ENCODE results near the gene CERS4. TPM values are rescaled to one million over a fixed set of nuclear protein-coding genes. Genes with fewer than 3 reads are reported as not detected.

Gene CERS4
- total and polyA plus RNA-seq, 2 of the 8 experiments (the other 6 are each of a cell fraction or from before 2014, with no cell fraction given) = 88.2 to 179 TPM

- Histone ChIP-seq H2BK12ac (ENCODE audit: low read depth, low read length) (no peak overlapping the region), H4K5ac (ENCODE audit: insufficient read length, low read depth, low read length) (no peak overlapping the region), H3K14ac (ENCODE audit: insufficient read length) (no peak overlapping the region), H2BK15ac (ENCODE audit: low read length) (no peak overlapping the region), H2BK5ac (ENCODE audit: low read depth, low read length) (no peak overlapping the region), H2AK5ac (ENCODE audit: low read depth, low read length) (no peak overlapping the region), H3K4me2 (ENCODE audit: insufficient read depth in 1 of 2, low read depth in 2 of 2, low read length in 2 of 2) (peak overlapping the region; percentile 11 to 89; a peak in 2 of 4 replicates), H3K36me3 (ENCODE audit: control insufficient read depth in 2 of 4, insufficient read depth in 4 of 4, low read length in 3 of 4) (peaks cover 4 to 14% (median 9%) of the 10 kb centered on the region in 4 experiments; a peak in 5 of 8 replicates), H3K9me3 (ENCODE audit: insufficient read depth in 2 of 2, low read depth in 1 of 2, low read length in 1 of 2) (no peaks in the 10 kb centered on the region), H2AFZ (ENCODE audit: low read length) (no peak overlapping the region), H3K4ac (replicated peaks; ENCODE audit: insufficient read length, low read depth, low read length) (no peak overlapping the region), H4K8ac (ENCODE audit: extremely low read depth, insufficient read depth, low read length) (no peak overlapping the region; the same call in 1 of the 2 replicates), H3K27me3 (replicated peaks in 1 of 4; ENCODE audit: control insufficient read depth in 3 of 4, extremely low read depth in 1 of 4, insufficient read depth in 3 of 4, low read length in 3 of 4) (no peaks in the 10 kb centered on the region), H3K27ac (ENCODE audit: low read depth, low read length) (no peak overlapping the region), H3K4me3 (ENCODE audit: extremely low read depth in 1 of 4, insufficient read depth in 2 of 4, low read depth in 3 of 4, low read length in 4 of 4) (peak overlapping the region in 1 of 4 experiments; percentile 81; a peak in 1 of 8 replicates), H3K4me1 (replicated peaks in 1 of 4; ENCODE audit: control insufficient read depth in 3 of 4, insufficient read depth in 4 of 4, low read length in 3 of 4) (peaks cover 0 to 15% (median 7%) of the 10 kb centered on the region in 4 experiments; a peak in 6 of 7 replicates), H2BK120ac (replicated peaks; ENCODE audit: low read depth, low read length) (no peak overlapping the region), H2BK20ac (ENCODE audit: low read length) (no peak overlapping the region), H3K79me1 (ENCODE audit: low read depth, low read length) (peaks cover 7% of the 10 kb centered on the region), H3K56ac (replicated peaks; ENCODE audit: insufficient read length, low read depth, low read length) (no peak overlapping the region), H3K23ac (ENCODE audit: insufficient read length) (no peak overlapping the region), H3K23me2 (ENCODE audit: low read depth, low read length) (peaks cover 8% of the 10 kb centered on the region), H3K18ac (ENCODE audit: extremely low read depth, low read length) (no peak overlapping the region), H4K20me1 (replicated peaks in 1 of 2; ENCODE audit: control insufficient read depth in 1 of 2, insufficient read depth in 2 of 2, low read length in 2 of 2) (peaks cover 0 to 4% of the 10 kb centered on the region in 2 experiments), H3K9ac (replicated peaks in 1 of 4; ENCODE audit: extremely low read depth in 1 of 4, low read depth in 3 of 4, low read length in 3 of 4) (no peak overlapping the region; a peak in 1 of 7 replicates), H3K79me2 (ENCODE audit: control insufficient read depth in 1 of 2, insufficient read depth in 2 of 2, low read length in 2 of 2) (peaks cover 0 to 7% of the 10 kb centered on the region in 2 experiments; a peak in 2 of 4 replicates), H4K91ac (replicated peaks; ENCODE audit: insufficient read length, low read length) (no peak overlapping the region)
- CTCF ChIA-PET (ENCODE audit: partially characterized antibody) = interaction anchor here (0.6 to 1.7 kb wide), 5 partner anchors 11 to 140 kb away, joined by 4 to 5 read pairs (median 4); no protein-coding TSS in a partner anchor
- TF ChIP-seq JUND (IDR thresholded peaks at IDR 0.05; ENCODE audit: low read length) = no peak
- TF ChIP-seq CHD1 (IDR thresholded peaks at IDR 0.05; ENCODE audit: low read depth, low read length) = no peak
- DNase-seq (ENCODE audit: low read depth in 1 of 2, low spot score in 2 of 2) (peak in 1 of 2 experiments; percentile 43), FAIRE-seq (no peak)
- POLR2A ChIA-PET (ENCODE audit: partially characterized antibody) = interaction anchor here (0.5 to 25.3 kb wide), 11 partner anchors 23 to 382 kb away, joined by 3 to 583 read pairs (median 3); partner anchors contain the start of genes NDUFA7 and RPS28
- WGBS, 2 experiments (ENCODE audit: extremely low coverage in 1 of 2, insufficient coverage in 1 of 2, insufficient read length in 1 of 2, insufficient replicate concordance in 2 of 2, low coverage in 1 of 2, low lambda C conversion rate in 2 of 2, missing lambda C conversion rate in 1 of 2) = 97% methylated on average over 17 of the region's 17 CpGs; no CpG with 5 or more reads in 1 of the 2 experiments
Measured at GRCh38 chr19:8306235-8307054, 97.3 kb downstream of the CERS4 start.
